OCI-LY3 (cell line): ENCODE results near the gene LMO2.

Experiments used
- CTCF ChIP-seq: fragments of 200-600, 300-600 bp; sonication (generic); IDR thresholded peaks from 2 replicates; pipeline ENCODE4 v1.5.1; 2014; ENCODE audit warnings: antibody characterized with exemption, low read length, low read depth
- EZH2phosphoT487 ChIP-seq: fragments of 200-600 bp; shearing (Covaris generic); IDR thresholded peaks from 2 replicates; pipeline ENCODE4 v1.6.1; 2018; ENCODE audit warnings: antibody characterized with exemption, mixed run types, low read depth

- TF ChIP-seq CTCF, result no peak
- no peak for TF ChIP-seq EZH2phosphoT487
These were observed 45.1 kb upstream of the LMO2 start for GRCh38 chr11:33936725-33937604.
